Gastroesophageal sphincter (tissue), 4 donors: ENCODE measurements around the gene PPP6R3. TPM values are rescaled to one million over a fixed set of nuclear protein-coding genes. Genes with fewer than 3 reads are reported as not detected.

Experiments used
- ATAC-seq: fragments of 150-250 bp; one replicate; pipeline ENCODE4 v1.9.1; 2016; ENCODE audit warnings: mild to moderate bottlenecking, moderate library complexity
- H3K27ac ChIP-seq, 4 donors: fragments of 200-600 bp; sonication (generic) in 3 of 4; 1 replicate in 3 of 4; 2 replicates in 1 of 4; pipeline ENCODE4 v1.5.1; 2016 to 2019
- H3K27me3 ChIP-seq: fragments of 200-600 bp; sonication (generic); one replicate; pipeline ENCODE4 v1.5.1; 2019
- H3K36me3 ChIP-seq, 2 donors: fragments of 200-600 bp; sonication (generic); one replicate each; pipeline ENCODE4 v1.5.1; 2019; ENCODE audit warnings: control low read depth in 1 of 2
- H3K4me1 ChIP-seq, 3 donors: fragments of 200-600 bp; sonication (generic); 1 replicate in 2 of 3; 2 replicates in 1 of 3; pipeline ENCODE4 v1.5.1; 2016 to 2019; ENCODE audit warnings: control low read depth in 2 of 3
- H3K4me3 ChIP-seq, 2 donors: fragments of 200-600 bp; sonication (generic); one replicate each; pipeline ENCODE4 v1.5.1; 2019; ENCODE audit warnings: mild to moderate bottlenecking in 1 of 2, moderate library complexity in 1 of 2
- H3K9me3 ChIP-seq, 3 donors: fragments of 200-600 bp; sonication (generic); one replicate each; pipeline ENCODE4 v1.5.1; 2017 to 2019; ENCODE audit warnings: control low read depth in 2 of 3
- EP300 ChIP-seq: sonication (generic); formaldehyde crosslinking; IDR thresholded peaks from one replicate; pipeline ENCODE4 v1.6.1; 2017; ENCODE audit warnings: antibody characterized with exemption, mild to moderate bottlenecking
- POLR2A ChIP-seq, 2 donors: fragments of 450-650 bp; IDR thresholded peaks; one replicate each; pipeline ENCODE4 v1.6.1; 2017; ENCODE audit warnings: antibody characterized with exemption in 2 of 2, mild to moderate bottlenecking in 2 of 2, moderate library complexity in 1 of 2
- POLR2AphosphoS5 ChIP-seq: sonication (generic); formaldehyde crosslinking; IDR thresholded peaks from one replicate; pipeline ENCODE4 v1.6.1; 2017; ENCODE audit warnings: antibody characterized with exemption
- WGBS, 2 donors: methylation state at CpG; one replicate each; pipeline ENCODE4 v1.1.5; 2018; ENCODE audit warnings: low coverage in 1 of 2; 5-methylcytosine and 5-hydroxymethylcytosine counted together
- total RNA-seq, 4 donors: library from RNA; depleted of rRNA; stranded (reverse); fragments of >200 nt; gene quantifications; one replicate each; pipeline ENCODE4 v1.1.0, GENCODE V29; 2016
- TF ChIP-seq, protein P1 (sequence below), 4 experiments: fragments of 200-600 bp in 2 of 4; fragments of 450-650 bp in 2 of 4; sonication (generic) in 1 of 4; IDR thresholded peaks; one replicate each; pipeline ENCODE4 v1.5.1; 2017 to 2019; ENCODE audit warnings: antibody characterized with exemption in 4 of 4, mild to moderate bottlenecking in 2 of 4, moderate library complexity in 2 of 4

PPP6R3 gene
- total RNA-seq, 4 donors from 2014 or later, result 128 to 164 (median 144) TPM

DNA sequence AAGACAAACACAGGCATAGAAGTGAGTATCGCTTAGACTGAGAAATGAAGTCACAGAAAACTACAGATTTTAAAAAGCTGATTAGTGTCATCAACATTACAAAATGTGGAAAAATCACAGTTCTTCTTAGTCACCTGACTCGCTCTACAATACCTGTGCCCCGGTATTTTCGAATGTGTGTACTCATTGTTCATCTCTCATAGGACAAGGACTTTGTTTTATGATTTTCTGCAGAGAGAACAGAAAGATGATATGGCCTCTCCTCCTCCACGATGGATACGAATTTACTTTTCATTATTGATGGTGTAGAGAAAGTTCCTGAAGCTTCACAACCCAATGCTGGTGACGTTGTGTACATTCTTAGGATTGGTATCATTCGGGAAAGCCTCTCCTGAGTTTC, 194.4 kb downstream of the PPP6R3 start:
- Histone ChIP-seq H3K36me3 (no peaks in the 10 kb centered on the region), H3K4me1 (peaks cover 0 to 10% (median 0%) of the 10 kb centered on the region in 3 donors), H3K27me3 (peaks cover 45% of the 10 kb centered on the region), H3K9me3 (peaks cover 0 to 22% (median 0%) of the 10 kb centered on the region in 3 donors), H3K27ac (no peak overlapping the region), H3K4me3 (no peak overlapping the region)
- no peak for ATAC-seq
- 91 to 98% methylated on average over 6 to 8 of the region's 8 CpGs for WGBS, 2 donors
- TF ChIP-seq EP300, result no peak
- TF ChIP-seq POLR2A (IDR thresholded peaks at IDR 0.05), result no peak
- no peak for TF ChIP-seq POLR2AphosphoS5

GRCh38 chr11:68655406-68655805, 194.9 kb downstream of the PPP6R3 start:
- WGBS, 2 donors, result 86% methylated on average over 2 of the region's 7 CpGs; no CpG with 5 or more reads in 1 of the 2 donors
- ATAC-seq, result no peak

DNA sequence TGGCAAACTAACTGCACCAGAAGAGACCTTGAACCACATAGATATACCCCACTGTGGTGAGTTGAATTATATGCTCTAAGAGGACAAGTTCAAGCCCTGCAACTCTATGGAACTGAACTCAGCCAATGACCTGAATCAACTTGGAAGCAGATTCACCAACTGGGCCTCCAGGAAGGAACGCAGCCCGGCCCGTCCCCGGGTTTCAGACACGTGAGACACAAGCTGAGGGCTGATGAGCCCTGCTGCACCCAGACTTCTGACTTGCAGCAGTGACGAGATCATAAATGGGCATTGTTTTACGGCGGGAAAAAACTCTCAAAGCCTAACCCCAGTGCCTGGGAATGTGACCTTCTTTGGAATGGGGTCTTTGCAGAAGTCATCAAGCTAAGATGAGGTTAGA, 195.3 kb downstream of the PPP6R3 start:
- TF ChIP-seq EP300 (no peak), POLR2AphosphoS5 (no peak), POLR2A (IDR thresholded peaks at IDR 0.05) (no peak)
- TF ChIP-seq, protein P1, sequence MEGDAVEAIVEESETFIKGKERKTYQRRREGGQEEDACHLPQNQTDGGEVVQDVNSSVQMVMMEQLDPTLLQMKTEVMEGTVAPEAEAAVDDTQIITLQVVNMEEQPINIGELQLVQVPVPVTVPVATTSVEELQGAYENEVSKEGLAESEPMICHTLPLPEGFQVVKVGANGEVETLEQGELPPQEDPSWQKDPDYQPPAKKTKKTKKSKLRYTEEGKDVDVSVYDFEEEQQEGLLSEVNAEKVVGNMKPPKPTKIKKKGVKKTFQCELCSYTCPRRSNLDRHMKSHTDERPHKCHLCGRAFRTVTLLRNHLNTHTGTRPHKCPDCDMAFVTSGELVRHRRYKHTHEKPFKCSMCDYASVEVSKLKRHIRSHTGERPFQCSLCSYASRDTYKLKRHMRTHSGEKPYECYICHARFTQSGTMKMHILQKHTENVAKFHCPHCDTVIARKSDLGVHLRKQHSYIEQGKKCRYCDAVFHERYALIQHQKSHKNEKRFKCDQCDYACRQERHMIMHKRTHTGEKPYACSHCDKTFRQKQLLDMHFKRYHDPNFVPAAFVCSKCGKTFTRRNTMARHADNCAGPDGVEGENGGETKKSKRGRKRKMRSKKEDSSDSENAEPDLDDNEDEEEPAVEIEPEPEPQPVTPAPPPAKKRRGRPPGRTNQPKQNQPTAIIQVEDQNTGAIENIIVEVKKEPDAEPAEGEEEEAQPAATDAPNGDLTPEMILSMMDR (IDR thresholded peaks at IDR 0.05), result no peak

More at GRCh38 chr11:68655406-68655805, 194.9 kb downstream of the PPP6R3 start:
- Histone ChIP-seq H3K4me3 (no peak overlapping the region), H3K27me3 (peaks cover 41% of the 10 kb centered on the region), H3K27ac (no peak overlapping the region), H3K9me3 (peaks cover 0 to 22% (median 0%) of the 10 kb centered on the region in 3 donors), H3K4me1 (peaks cover 0 to 10% (median 0%) of the 10 kb centered on the region in 3 donors), H3K36me3 (no peaks in the 10 kb centered on the region)
- no peak for TF ChIP-seq POLR2AphosphoS5
- TF ChIP-seq EP300, result no peak
- no peak for TF ChIP-seq POLR2A (IDR thresholded peaks at IDR 0.05)
- TF ChIP-seq, protein P1 (IDR thresholded peaks at IDR 0.05), result no peak

GRCh38 chr11:68657021-68657780, 196.6 kb downstream of the PPP6R3 start:
- no peaks in the 10 kb centered on the region for H3K36me3 ChIP-seq
- H3K4me1 ChIP-seq, result peaks cover 0 to 10% (median 0%) of the 10 kb centered on the region in 3 donors
- no peak for ATAC-seq
- TF ChIP-seq, protein P1 (IDR thresholded peaks at IDR 0.05), result no peak
- TF ChIP-seq EP300 (no peak), POLR2A (IDR thresholded peaks at IDR 0.05) (no peak), POLR2AphosphoS5 (no peak)
- WGBS, 2 donors, result 100% methylated on average over 3 of the region's 11 CpGs; no CpG with 5 or more reads in 1 of the 2 donors
- H3K9me3 ChIP-seq, result peaks cover 0 to 22% (median 0%) of the 10 kb centered on the region in 3 donors
- H3K4me3 ChIP-seq, result no peak overlapping the region
- H3K27ac ChIP-seq, result no peak overlapping the region
- H3K27me3 ChIP-seq, result peaks cover 29% of the 10 kb centered on the region

More for the DNA sequence above, 195.3 kb downstream of the PPP6R3 start:
- Histone ChIP-seq H3K4me1 (peaks cover 0 to 10% (median 0%) of the 10 kb centered on the region in 3 donors), H3K4me3 (no peak overlapping the region), H3K36me3 (no peaks in the 10 kb centered on the region), H3K27me3 (peaks cover 39% of the 10 kb centered on the region), H3K9me3 (peaks cover 0 to 22% (median 0%) of the 10 kb centered on the region in 3 donors), H3K27ac (no peak overlapping the region)
- WGBS, 2 donors, result 81 to 95% methylated on average over 3 to 4 of the region's 8 CpGs
- no peak for ATAC-seq

DNA sequence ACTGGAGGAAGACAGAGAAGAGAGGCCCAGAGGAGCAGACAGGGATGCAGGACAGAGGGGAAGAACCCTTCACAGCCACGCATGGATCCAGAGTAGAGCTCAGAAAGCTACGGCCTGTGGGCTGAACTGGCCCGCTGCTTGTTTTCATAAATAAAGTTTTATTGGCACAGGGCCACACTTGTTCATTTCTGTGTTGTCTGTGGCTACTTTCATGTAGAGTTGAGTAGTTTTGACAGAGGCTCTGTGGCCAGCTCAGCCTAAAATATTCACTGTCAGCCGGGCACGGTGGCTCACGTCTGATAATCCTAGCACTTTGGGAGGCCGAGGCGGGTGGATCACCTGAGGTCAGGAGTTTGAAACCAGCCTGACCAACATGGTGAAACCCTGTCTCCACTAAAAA, 197.5 kb downstream of the PPP6R3 start:
- H3K27ac ChIP-seq, result no peak overlapping the region
- peaks cover 0 to 10% (median 0%) of the 10 kb centered on the region in 3 donors for H3K4me1 ChIP-seq
- no peak for ATAC-seq
- peaks cover 0 to 22% (median 0%) of the 10 kb centered on the region in 3 donors for H3K9me3 ChIP-seq
- WGBS, 2 donors, result 100% methylated on average over 1 to 3 of the region's 8 CpGs
- TF ChIP-seq POLR2AphosphoS5 (no peak), POLR2A (IDR thresholded peaks at IDR 0.05) (no peak), EP300 (no peak)
- TF ChIP-seq, protein P1 (IDR thresholded peaks at IDR 0.05), result no peak
- H3K36me3 ChIP-seq, result no peaks in the 10 kb centered on the region
- H3K4me3 ChIP-seq, result no peak overlapping the region
- peaks cover 22% of the 10 kb centered on the region for H3K27me3 ChIP-seq
